Measurements from ENCODE around the gene CYP19A1. TPM values are rescaled to one million over a fixed set of nuclear protein-coding genes. Genes with fewer than 3 reads are reported as not detected.

CYP19A1 gene
- total RNA-seq, 1 experiment from 2014 or later = 2.4 TPM

- H3K9me3 ChIP-seq (ENCODE audit: low read length) = no peaks in the 10 kb centered on the region
- H3K4me3 ChIP-seq (ENCODE audit: low read length) = no peak overlapping the region
Observed at GRCh38 chr15:51378406-51378805, 40.0 kb upstream of the CYP19A1 start.

DNA sequence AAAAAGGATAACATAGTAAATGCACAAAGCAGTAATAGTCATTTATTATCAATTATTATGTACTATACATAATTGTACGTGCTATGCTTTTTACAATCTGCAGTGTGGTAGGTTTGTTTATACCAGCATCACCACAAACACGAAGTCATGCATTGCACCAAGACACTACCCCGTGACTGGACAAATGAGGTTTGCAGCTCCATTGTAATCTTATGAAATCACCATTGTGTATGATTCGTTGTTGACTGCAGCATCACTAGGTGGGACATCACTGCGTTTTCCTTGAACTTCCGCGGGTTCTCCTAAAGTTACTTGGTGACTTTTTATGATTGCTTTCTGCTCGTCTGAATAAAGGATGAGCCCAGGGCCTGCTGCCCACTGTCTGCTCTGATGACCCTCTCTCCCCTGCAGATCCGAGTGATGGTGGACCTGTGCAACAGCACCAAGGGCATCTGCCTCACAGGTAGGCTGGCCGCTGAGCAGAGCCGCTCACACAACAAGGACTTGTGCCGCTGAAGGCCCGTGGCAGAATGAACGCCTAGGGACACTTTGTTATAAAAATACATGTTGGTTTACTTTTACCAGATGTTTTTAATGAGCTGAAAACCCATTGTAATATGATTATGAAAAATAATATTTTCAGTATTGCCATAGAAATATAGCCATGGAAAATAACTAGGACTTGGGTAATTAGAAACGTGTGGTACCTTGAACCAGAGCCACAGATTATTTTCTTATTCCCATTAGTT, 38.8 kb upstream of the CYP19A1 start:
- H3K4me2 ChIP-seq (ENCODE audit: low read depth, low read length, poor library complexity, severe bottlenecking) = no peak overlapping the region
- no peak overlapping the region for H3K27ac ChIP-seq (ENCODE audit: low read length)
- H4K20me1 ChIP-seq (ENCODE audit: insufficient read depth, low read depth, low read length) = no peaks in the 10 kb centered on the region
- H3K27me3 ChIP-seq (ENCODE audit: low read length) = no peaks in the 10 kb centered on the region
- H3K36me3 ChIP-seq (ENCODE audit: insufficient read depth, low read length) = no peaks in the 10 kb centered on the region
- no peak for DNase-seq
- H3K4me3 ChIP-seq (ENCODE audit: low read length) = no peak overlapping the region
- no peak overlapping the region for H3K9ac ChIP-seq (ENCODE audit: low read length)
- H3K79me2 ChIP-seq (ENCODE audit: low read length) = no peaks in the 10 kb centered on the region
- no peaks in the 10 kb centered on the region for H3K9me2 ChIP-seq (replicated peaks; ENCODE audit: insufficient read depth, low read length)
- no peaks in the 10 kb centered on the region for H3K4me1 ChIP-seq (ENCODE audit: low read length)
- H3K9me3 ChIP-seq (ENCODE audit: low read length) = no peaks in the 10 kb centered on the region
- no peak overlapping the region for H2AFZ ChIP-seq (ENCODE audit: low read length)

More at GRCh38 chr15:51378406-51378805, 40.0 kb upstream of the CYP19A1 start:
- H3K4me1 ChIP-seq (ENCODE audit: low read length) = no peaks in the 10 kb centered on the region
- H3K9ac ChIP-seq (ENCODE audit: low read length) = no peak overlapping the region
- H3K36me3 ChIP-seq (ENCODE audit: insufficient read depth, low read length) = no peaks in the 10 kb centered on the region
- no peak overlapping the region for H3K27ac ChIP-seq (ENCODE audit: low read length)
- no peak overlapping the region for H2AFZ ChIP-seq (ENCODE audit: low read length)
- no peak for DNase-seq
- no peaks in the 10 kb centered on the region for H4K20me1 ChIP-seq (ENCODE audit: insufficient read depth, low read depth, low read length)
- no peaks in the 10 kb centered on the region for H3K79me2 ChIP-seq (ENCODE audit: low read length)
- H3K27me3 ChIP-seq (ENCODE audit: low read length) = no peaks in the 10 kb centered on the region
- H3K4me2 ChIP-seq (ENCODE audit: low read depth, low read length, poor library complexity, severe bottlenecking) = no peak overlapping the region
- no peaks in the 10 kb centered on the region for H3K9me2 ChIP-seq (replicated peaks; ENCODE audit: insufficient read depth, low read length)

DNA sequence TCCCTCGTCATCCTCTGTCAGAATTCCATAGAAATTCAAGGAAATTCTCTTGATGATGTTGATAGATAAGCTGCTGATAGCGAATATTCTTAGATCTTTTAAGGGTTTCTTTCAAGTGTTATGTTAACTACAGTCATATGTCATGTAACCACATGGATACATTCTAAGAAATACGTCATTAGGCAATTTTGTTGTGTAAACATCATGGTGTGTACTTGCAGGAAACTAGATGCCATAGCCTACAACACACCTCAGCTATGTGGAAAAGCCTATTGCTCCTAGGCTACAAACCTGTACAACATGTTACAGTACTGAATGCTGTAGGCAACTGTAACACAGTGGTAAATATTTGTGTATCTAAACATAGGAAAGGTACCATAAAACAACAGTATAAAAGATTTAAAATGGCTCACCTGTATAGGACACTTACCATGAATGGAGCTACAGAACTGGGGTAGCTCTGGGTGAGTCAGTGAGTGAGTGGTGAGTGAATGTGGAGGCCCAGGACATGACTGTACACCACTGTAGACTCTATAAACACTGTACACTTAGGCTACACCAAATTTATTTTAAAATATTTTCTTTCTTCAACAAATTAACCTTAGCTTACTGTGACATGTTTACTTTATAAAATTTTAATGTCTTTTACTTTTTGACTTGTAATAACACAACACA, 37.7 kb upstream of the CYP19A1 start:
- no peaks in the 10 kb centered on the region for H4K20me1 ChIP-seq (ENCODE audit: insufficient read depth, low read depth, low read length)
- H2AFZ ChIP-seq (ENCODE audit: low read length) = no peak overlapping the region
- H3K27ac ChIP-seq (ENCODE audit: low read length) = no peak overlapping the region
- H3K9me3 ChIP-seq (ENCODE audit: low read length) = no peaks in the 10 kb centered on the region
- no peaks in the 10 kb centered on the region for H3K9me2 ChIP-seq (replicated peaks; ENCODE audit: insufficient read depth, low read length)
- no peaks in the 10 kb centered on the region for H3K36me3 ChIP-seq (ENCODE audit: insufficient read depth, low read length)
- no peaks in the 10 kb centered on the region for H3K27me3 ChIP-seq (ENCODE audit: low read length)
- H3K4me2 ChIP-seq (ENCODE audit: low read depth, low read length, poor library complexity, severe bottlenecking) = no peak overlapping the region
- H3K9ac ChIP-seq (ENCODE audit: low read length) = no peak overlapping the region
- no peaks in the 10 kb centered on the region for H3K79me2 ChIP-seq (ENCODE audit: low read length)
- no peaks in the 10 kb centered on the region for H3K4me1 ChIP-seq (ENCODE audit: low read length)
- no peak overlapping the region for H3K4me3 ChIP-seq (ENCODE audit: low read length)
- DNase-seq = no peak

- H3K9me3 ChIP-seq (ENCODE audit: low read length) = no peaks in the 10 kb centered on the region
Observed at GRCh38 chr15:51374131-51374530, 35.7 kb upstream of the CYP19A1 start.

GRCh38 chr15:51371266-51371665, 32.9 kb upstream of the CYP19A1 start:
- no peak overlapping the region for H3K27ac ChIP-seq (ENCODE audit: low read length)
- H3K9ac ChIP-seq (ENCODE audit: low read length) = no peak overlapping the region
- H3K27me3 ChIP-seq (ENCODE audit: low read length) = no peaks in the 10 kb centered on the region
- no peaks in the 10 kb centered on the region for H4K20me1 ChIP-seq (ENCODE audit: insufficient read depth, low read depth, low read length)
- no peak overlapping the region for H2AFZ ChIP-seq (ENCODE audit: low read length)
- H3K9me2 ChIP-seq (replicated peaks; ENCODE audit: insufficient read depth, low read length) = no peaks in the 10 kb centered on the region
- no peak for DNase-seq
- no peak overlapping the region for H3K4me3 ChIP-seq (ENCODE audit: low read length)
- H3K9me3 ChIP-seq (ENCODE audit: low read length) = no peaks in the 10 kb centered on the region
- no peaks in the 10 kb centered on the region for H3K36me3 ChIP-seq (ENCODE audit: insufficient read depth, low read length)
- no peaks in the 10 kb centered on the region for H3K4me1 ChIP-seq (ENCODE audit: low read length)
- no peaks in the 10 kb centered on the region for H3K79me2 ChIP-seq (ENCODE audit: low read length)
- no peak overlapping the region for H3K4me2 ChIP-seq (ENCODE audit: low read depth, low read length, poor library complexity, severe bottlenecking)

More at GRCh38 chr15:51374131-51374530, 35.7 kb upstream of the CYP19A1 start:
- no peak overlapping the region for H3K4me3 ChIP-seq (ENCODE audit: low read length)
- H3K79me2 ChIP-seq (ENCODE audit: low read length) = no peaks in the 10 kb centered on the region
- H3K4me2 ChIP-seq (ENCODE audit: low read depth, low read length, poor library complexity, severe bottlenecking) = no peak overlapping the region
- H4K20me1 ChIP-seq (ENCODE audit: insufficient read depth, low read depth, low read length) = no peaks in the 10 kb centered on the region
- H3K27me3 ChIP-seq (ENCODE audit: low read length) = no peaks in the 10 kb centered on the region
- H3K4me1 ChIP-seq (ENCODE audit: low read length) = no peaks in the 10 kb centered on the region
- no peak overlapping the region for H3K9ac ChIP-seq (ENCODE audit: low read length)
- no peak overlapping the region for H3K27ac ChIP-seq (ENCODE audit: low read length)
- no peak for DNase-seq
- no peaks in the 10 kb centered on the region for H3K36me3 ChIP-seq (ENCODE audit: insufficient read depth, low read length)
- no peaks in the 10 kb centered on the region for H3K9me2 ChIP-seq (replicated peaks; ENCODE audit: insufficient read depth, low read length)
- H2AFZ ChIP-seq (ENCODE audit: low read length) = no peak overlapping the region

GRCh38 chr15:51369451-51369761, 31.0 kb upstream of the CYP19A1 start:
- no peak for DNase-seq
- H3K36me3 ChIP-seq (ENCODE audit: insufficient read depth, low read length) = no peaks in the 10 kb centered on the region
- no peak overlapping the region for H2AFZ ChIP-seq (ENCODE audit: low read length)
- no peaks in the 10 kb centered on the region for H3K79me2 ChIP-seq (ENCODE audit: low read length)
- no peaks in the 10 kb centered on the region for H3K27me3 ChIP-seq (ENCODE audit: low read length)
- no peak overlapping the region for H3K4me2 ChIP-seq (ENCODE audit: low read depth, low read length, poor library complexity, severe bottlenecking)
- no peaks in the 10 kb centered on the region for H3K9me2 ChIP-seq (replicated peaks; ENCODE audit: insufficient read depth, low read length)
- H3K27ac ChIP-seq (ENCODE audit: low read length) = no peak overlapping the region
- H3K9ac ChIP-seq (ENCODE audit: low read length) = no peak overlapping the region
- no peaks in the 10 kb centered on the region for H3K9me3 ChIP-seq (ENCODE audit: low read length)
- no peaks in the 10 kb centered on the region for H4K20me1 ChIP-seq (ENCODE audit: insufficient read depth, low read depth, low read length)
- H3K4me3 ChIP-seq (ENCODE audit: low read length) = no peak overlapping the region
- no peaks in the 10 kb centered on the region for H3K4me1 ChIP-seq (ENCODE audit: low read length)

- Histone ChIP-seq H3K4me1 (ENCODE audit: low read length) (no peaks in the 10 kb centered on the region), H3K9me2 (replicated peaks; ENCODE audit: insufficient read depth, low read length) (no peaks in the 10 kb centered on the region), H4K20me1 (ENCODE audit: insufficient read depth, low read depth, low read length) (no peaks in the 10 kb centered on the region), H3K4me3 (ENCODE audit: low read length) (no peak overlapping the region), H3K36me3 (ENCODE audit: insufficient read depth, low read length) (no peaks in the 10 kb centered on the region), H2AFZ (ENCODE audit: low read length) (no peak overlapping the region), H3K9ac (ENCODE audit: low read length) (no peak overlapping the region), H3K4me2 (ENCODE audit: low read depth, low read length, poor library complexity, severe bottlenecking) (no peak overlapping the region), H3K27ac (ENCODE audit: low read length) (no peak overlapping the region), H3K27me3 (ENCODE audit: low read length) (no peaks in the 10 kb centered on the region), H3K9me3 (ENCODE audit: low read length) (no peaks in the 10 kb centered on the region), H3K79me2 (ENCODE audit: low read length) (no peaks in the 10 kb centered on the region)
- no peak for DNase-seq
Observed at GRCh38 chr15:51368751-51369450, 30.5 kb upstream of the CYP19A1 start.

- Histone ChIP-seq H3K4me1 (ENCODE audit: low read length) (no peaks in the 10 kb centered on the region), H3K27ac (ENCODE audit: low read length) (no peak overlapping the region), H3K36me3 (ENCODE audit: insufficient read depth, low read length) (no peaks in the 10 kb centered on the region), H3K27me3 (ENCODE audit: low read length) (no peaks in the 10 kb centered on the region), H4K20me1 (ENCODE audit: insufficient read depth, low read depth, low read length) (no peaks in the 10 kb centered on the region), H2AFZ (ENCODE audit: low read length) (no peak overlapping the region), H3K79me2 (ENCODE audit: low read length) (no peaks in the 10 kb centered on the region), H3K9ac (ENCODE audit: low read length) (no peak overlapping the region), H3K9me2 (replicated peaks; ENCODE audit: insufficient read depth, low read length) (no peaks in the 10 kb centered on the region), H3K4me3 (ENCODE audit: low read length) (no peak overlapping the region), H3K9me3 (ENCODE audit: low read length) (no peaks in the 10 kb centered on the region), H3K4me2 (ENCODE audit: low read depth, low read length, poor library complexity, severe bottlenecking) (no peak overlapping the region)
- no peak for DNase-seq
Observed at GRCh38 chr15:51368307-51368706, 29.9 kb upstream of the CYP19A1 start.
